ACC112 (cell line): ENCODE measurements around the gene RAB3B.
"Not testable (repeated sequence)": the region's sequence is repeated elsewhere in the genome, so short reads cannot be mapped to it uniquely, and the experiment has no call there.

Source experiments
- H2AFZ ChIP-seq: fragments of 200-600 bp; sonication (generic); one replicate; pipeline ENCODE4 v1.6.0; 2017; ENCODE audit warnings: antibody characterized with exemption, low read length; ENCODE audit not compliant: unreplicated experiment
- H3K27ac ChIP-seq: fragments of 200-600 bp; sonication (generic); 2 replicates; pipeline ENCODE4 v1.5.1; 2014; ENCODE audit warnings: low read depth, mild to moderate bottlenecking, antibody characterized with exemption, low read length, moderate library complexity
- H3K27me3 ChIP-seq: fragments of 200-600 bp; sonication (generic); 2 replicates; pipeline ENCODE4 v1.6.1; 2014; ENCODE audit warnings: mild to moderate bottlenecking, antibody characterized with exemption, low read length, moderate library complexity, mixed read lengths; ENCODE audit not compliant: insufficient read depth
- H3K36me3 ChIP-seq: fragments of 200-600 bp; sonication (generic); 2 replicates; pipeline ENCODE4 v1.6.1; 2016; ENCODE audit warnings: mild to moderate bottlenecking, antibody characterized with exemption, low read length, moderate library complexity, mixed read lengths; ENCODE audit not compliant: insufficient read depth
- H3K4me1 ChIP-seq: fragments of 200-600 bp; sonication (generic); one replicate; pipeline ENCODE4 v1.6.1; 2016; ENCODE audit warnings: low read length, mixed read lengths; ENCODE audit not compliant: insufficient read depth, unreplicated experiment, control insufficient read depth
- H3K4me3 ChIP-seq: fragments of 200-600 bp; sonication (generic); 2 replicates; pipeline ENCODE4 v1.5.1; 2014; ENCODE audit warnings: mild to moderate bottlenecking, low read depth, low read length
- H3K79me2 ChIP-seq: fragments of 200-600 bp; sonication (generic); one replicate; pipeline ENCODE4 v1.6.0; 2016; ENCODE audit warnings: low read length; ENCODE audit not compliant: control insufficient read depth, unreplicated experiment, insufficient read depth

RAB3B gene

GRCh38 chr1:51901151-51901550, 89.3 kb downstream of the RAB3B start:
- Histone ChIP-seq H3K27ac (no peak overlapping the region), H3K36me3 (no peaks in the 10 kb centered on the region), H3K4me3 (no peak overlapping the region), H3K79me2 (no peaks in the 10 kb centered on the region), H3K27me3 (no peaks in the 10 kb centered on the region), H3K4me1 (peaks cover 33% of the 10 kb centered on the region), H2AFZ (no peak overlapping the region)

DNA sequence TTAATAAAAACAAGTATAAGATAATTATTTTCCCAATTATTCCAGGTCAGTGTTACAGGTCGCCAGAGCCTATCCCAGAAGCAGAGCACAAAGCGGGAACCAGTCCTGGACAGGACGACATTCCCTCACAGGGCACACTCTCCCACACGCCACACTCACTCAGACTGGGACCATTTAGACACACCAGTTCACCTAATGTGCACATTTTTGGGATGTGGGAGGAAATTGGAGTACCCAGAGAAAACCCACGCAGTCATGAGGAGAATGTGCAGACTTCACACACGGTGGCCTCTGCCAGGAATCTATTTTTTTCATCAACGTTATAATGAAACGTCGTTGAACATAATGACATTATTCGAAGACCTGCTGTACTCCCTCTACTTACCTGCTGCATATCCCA, 91.5 kb downstream of the RAB3B start:
- Histone ChIP-seq H3K4me3 (no peak overlapping the region), H3K27me3 (no peaks in the 10 kb centered on the region), H3K27ac (peak overlapping the region; percentile 98; the same call in 1 of the 2 replicates), H3K4me1 (peaks cover 31% of the 10 kb centered on the region), H3K79me2 (no peaks in the 10 kb centered on the region), H2AFZ (no peak overlapping the region), H3K36me3 (no peaks in the 10 kb centered on the region)

DNA sequence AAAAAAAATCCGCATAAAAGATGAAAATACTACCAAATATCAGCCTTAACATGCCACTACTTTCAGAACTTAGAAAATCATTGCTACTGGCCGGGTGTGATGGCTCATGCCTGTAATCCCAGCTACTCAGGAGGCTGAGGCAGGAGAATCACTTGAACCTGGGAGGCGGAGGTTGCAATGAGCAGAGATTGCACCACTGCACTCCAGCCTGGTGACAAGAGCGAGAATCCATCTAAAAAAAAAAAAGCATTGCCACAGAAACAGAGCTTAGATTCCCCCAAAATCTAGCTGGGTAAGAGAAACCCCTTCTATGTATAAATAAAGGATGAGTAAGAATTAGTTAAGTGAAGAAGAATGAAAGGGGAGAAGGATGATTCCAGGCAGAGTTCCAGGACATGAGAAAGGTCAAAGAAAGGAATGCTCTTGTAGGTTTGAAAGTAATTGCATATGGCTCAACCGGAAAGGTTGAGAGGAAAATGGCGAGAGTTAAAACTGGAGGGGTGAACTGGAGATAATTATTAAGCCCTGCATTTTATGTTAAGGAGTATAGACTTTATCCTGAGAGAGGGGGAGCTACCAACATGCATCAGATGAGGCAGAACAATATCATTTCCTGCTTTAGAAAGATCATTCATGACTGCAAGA, 92.3 kb downstream of the RAB3B start:
- peak overlapping the region; percentile 49 for H2AFZ ChIP-seq
- no peaks in the 10 kb centered on the region for H3K79me2 ChIP-seq
- H3K4me3 ChIP-seq = peak overlapping the region; percentile 56
- no peaks in the 10 kb centered on the region for H3K36me3 ChIP-seq
- peak overlapping the region; percentile 98 for H3K27ac ChIP-seq
- H3K4me1 ChIP-seq = peaks cover 31% of the 10 kb centered on the region
- no peaks in the 10 kb centered on the region for H3K27me3 ChIP-seq

GRCh38 chr1:51897699-51898031, 92.8 kb downstream of the RAB3B start:
- H2AFZ ChIP-seq = peak overlapping the region; percentile 66
- H3K4me3 ChIP-seq = peak overlapping the region; percentile 56
- H3K36me3 ChIP-seq = no peaks in the 10 kb centered on the region
- peak overlapping the region; percentile 98 for H3K27ac ChIP-seq
- H3K4me1 ChIP-seq = peaks cover 31% of the 10 kb centered on the region
- H3K27me3 ChIP-seq = no peaks in the 10 kb centered on the region
- H3K79me2 ChIP-seq = no peaks in the 10 kb centered on the region

GRCh38 chr1:51894748-51895147, 95.8 kb downstream of the RAB3B start:
- H3K36me3 ChIP-seq, H3K4me3 ChIP-seq, H2AFZ ChIP-seq, H3K79me2 ChIP-seq, H3K27me3 ChIP-seq, H3K27ac ChIP-seq: not testable (repeated sequence)
- peaks cover 31% of the 10 kb centered on the region for H3K4me1 ChIP-seq

DNA sequence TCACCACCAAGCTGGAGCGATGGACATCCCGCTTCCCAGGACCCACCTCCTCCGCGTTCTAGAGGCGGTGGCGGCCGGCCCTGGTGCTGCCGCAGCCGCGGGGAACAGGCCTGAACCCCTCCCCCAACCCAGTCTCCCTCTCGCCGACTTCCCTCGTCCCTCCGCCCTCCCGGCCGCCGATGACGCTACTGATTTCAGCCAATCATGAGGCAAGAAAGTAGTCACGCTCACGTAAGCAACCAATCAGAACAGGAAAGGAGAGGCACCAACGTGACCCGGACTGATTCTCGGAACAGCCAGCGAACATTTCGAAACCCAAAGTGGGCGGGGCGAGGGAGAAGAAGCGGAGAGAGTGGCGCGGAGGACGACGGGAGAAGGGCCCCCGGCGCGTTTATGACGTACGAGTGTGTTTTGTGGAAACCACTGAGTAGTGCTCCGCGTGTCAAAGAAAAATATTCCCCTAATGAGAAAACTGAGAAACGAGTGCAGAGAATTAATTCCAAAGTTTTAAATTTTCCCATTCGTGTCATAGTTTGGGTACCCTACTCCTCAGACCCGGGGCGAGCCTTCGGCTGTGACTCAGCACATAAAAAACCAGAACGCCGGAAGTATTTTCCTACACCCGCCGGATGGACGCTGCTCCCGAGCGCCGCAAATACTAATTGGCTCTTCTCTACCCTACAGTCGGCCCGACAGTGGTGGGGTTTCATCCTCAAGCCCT, 111.7 kb downstream of the RAB3B start, which contains the start of gene NRDC:
Gene NRDC, minus strand, starts transcription at position 112 of the 721 bp plus-strand sequence. CDS start 112 bp downstream, outside the sequence.
- H3K27ac ChIP-seq = peak within 1 kb of the TSS; percentile 92
- peak within 1 kb of the TSS; percentile 84 for H3K4me3 ChIP-seq
- H3K36me3 ChIP-seq = no peaks in the 10 kb centered on the region
- peaks cover 12% of the 10 kb centered on the region for H3K4me1 ChIP-seq
- peak within 1 kb of the TSS; percentile 99 for H2AFZ ChIP-seq
- H3K27me3 ChIP-seq = no peaks in the 10 kb centered on the region
- H3K79me2 ChIP-seq = peaks cover 45% of the 10 kb centered on the region

- H3K4me3 ChIP-seq = peak overlapping the region; percentile 84
- no peaks in the 10 kb centered on the region for H3K27me3 ChIP-seq
- H3K27ac ChIP-seq = peak overlapping the region; percentile 92
- H3K4me1 ChIP-seq = peaks cover 12% of the 10 kb centered on the region
- peaks cover 45% of the 10 kb centered on the region for H3K79me2 ChIP-seq
- peak overlapping the region; percentile 40 for H2AFZ ChIP-seq
- no peaks in the 10 kb centered on the region for H3K36me3 ChIP-seq
These were observed 112.2 kb downstream of the RAB3B start for GRCh38 chr1:51878308-51878615.

GRCh38 chr1:51877434-51878307, 112.8 kb downstream of the RAB3B start:
- Histone ChIP-seq H3K79me2 (peaks cover 51% of the 10 kb centered on the region), H3K4me1 (peaks cover 15% of the 10 kb centered on the region)

GRCh38 chr1:51875836-51876235, 114.7 kb downstream of the RAB3B start:
- peaks cover 15% of the 10 kb centered on the region for H3K4me1 ChIP-seq
- no peak overlapping the region for H2AFZ ChIP-seq
- H3K36me3 ChIP-seq = no peaks in the 10 kb centered on the region
- no peak overlapping the region for H3K27ac ChIP-seq
- H3K27me3 ChIP-seq = no peaks in the 10 kb centered on the region
- H3K79me2 ChIP-seq = peaks cover 68% of the 10 kb centered on the region
- H3K4me3 ChIP-seq = peak overlapping the region; percentile 84

More at GRCh38 chr1:51877434-51878307, 112.8 kb downstream of the RAB3B start:
- Histone ChIP-seq H3K4me3 (peak overlapping the region; percentile 84), H3K27ac (peak overlapping the region; percentile 92), H3K27me3 (no peaks in the 10 kb centered on the region), H2AFZ (peak overlapping the region; percentile 40), H3K36me3 (no peaks in the 10 kb centered on the region)

DNA sequence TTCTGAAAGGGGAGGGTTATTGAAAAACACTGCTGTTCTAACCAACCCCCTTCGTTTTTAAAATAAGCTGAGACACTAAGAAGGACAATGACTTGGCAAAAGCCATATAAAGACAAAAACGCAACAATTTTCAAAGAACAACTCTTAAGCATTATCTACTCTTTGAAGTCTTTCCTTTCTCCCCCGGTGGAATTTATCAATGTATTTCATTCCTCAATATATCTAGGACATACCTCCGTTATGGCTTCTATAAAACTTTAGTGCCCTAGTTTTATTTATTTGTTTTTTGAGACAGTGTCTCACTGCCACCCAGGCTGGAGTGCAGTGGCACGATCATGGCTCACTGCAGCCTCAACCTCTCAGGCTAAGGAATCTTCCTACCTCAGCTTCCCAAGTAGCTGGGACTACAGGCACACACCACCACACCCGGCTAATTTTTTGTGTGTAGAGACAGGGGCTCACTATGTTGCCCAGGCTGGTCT, 115.2 kb downstream of the RAB3B start:
- Histone ChIP-seq H3K4me1 (peaks cover 15% of the 10 kb centered on the region), H3K27me3 (no peaks in the 10 kb centered on the region), H3K36me3 (no peaks in the 10 kb centered on the region), H3K4me3 (peak overlapping the region; percentile 84), H3K27ac (no peak overlapping the region), H2AFZ (no peak overlapping the region), H3K79me2 (peaks cover 73% of the 10 kb centered on the region)
